Body of pancreas (tissue), 4 donors: Measurements from ENCODE around the gene MAGIX.

Experiments used
- CTCF ChIP-seq, 7 experiments: fragments of 450-650 bp in 4 of 7; fragments of 200-600 bp in 3 of 7; sonication (generic) in 3 of 7; IDR thresholded peaks; one replicate each; pipeline ENCODE4 v1.5.1; 2016 to 2019; ENCODE audit warnings: antibody characterized with exemption in 7 of 7
- POLR2A ChIP-seq, 3 donors: fragments of 450-650 bp; IDR thresholded peaks; one replicate each; pipeline ENCODE4 v1.6.1; 2016; ENCODE audit warnings: antibody characterized with exemption in 3 of 3, mild to moderate bottlenecking in 2 of 3

DNA sequence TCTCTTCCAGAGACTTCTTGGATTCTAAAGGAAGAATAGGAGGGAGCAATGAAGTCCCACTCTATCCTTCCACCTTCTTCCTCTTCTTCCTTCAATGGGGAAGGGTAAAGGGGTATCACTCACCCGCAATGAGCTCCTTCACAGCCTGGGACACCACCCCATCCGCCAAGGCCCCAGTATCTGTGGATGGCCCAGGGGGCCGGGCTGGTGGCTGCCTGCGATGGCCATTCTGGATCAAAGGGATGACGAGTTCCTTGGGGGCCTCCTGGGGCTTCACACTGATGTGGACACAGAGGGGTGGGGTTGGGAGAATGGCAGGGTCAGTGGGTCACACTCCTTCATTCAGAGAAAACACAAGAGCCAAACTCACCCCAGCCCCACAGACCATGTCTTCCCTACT is 40.1 kb upstream of the MAGIX start:
- TF ChIP-seq CTCF (IDR thresholded peaks at IDR 0.05) (no peak), POLR2A (IDR thresholded peaks at IDR 0.05) (no peak)
